ENCODE data around the gene OR13G1.
"Not testable (repeated sequence)": the region's sequence is repeated elsewhere in the genome, so short reads cannot be mapped to it uniquely, and the experiment has no call there.

OR13G1 gene

GRCh38 chr1:247679639-247680038 lies at the start of gene OR13G1:
OR13G1 (minus strand) TSS chr1:247679739; CDS start chr1:247673041, 6,698 bp downstream.
- no peak for DNase-seq

GRCh38 chr1:247721222-247721621 lies 41.7 kb upstream of the OR13G1 start:
- no peak for DNase-seq

GRCh38 chr1:247716546-247716945 lies 37.0 kb upstream of the OR13G1 start, which contains the start of gene OR6F1:
OR6F1 (minus strand) TSS chr1:247716646; CDS start chr1:247712755, 3,891 bp downstream.
- DNase-seq, result no peak

GRCh38 chr1:247713753-247714152 lies 34.2 kb upstream of the OR13G1 start:
- no peak for DNase-seq

- not testable (repeated sequence) for DNase-seq
Observed at GRCh38 chr1:247710681-247711080, 31.1 kb upstream of the OR13G1 start.

GRCh38 chr1:247701338-247701737 lies 21.8 kb upstream of the OR13G1 start:
- no peak for DNase-seq

- peak; percentile 90 for DNase-seq
Observed at GRCh38 chr1:247681288-247681897, 1.9 kb upstream of the OR13G1 start.

GRCh38 chr1:247680171-247680570 lies 632 bp upstream of the OR13G1 start:
- no peak for DNase-seq

GRCh38 chr1:247669225-247669624 lies 10.3 kb downstream of the OR13G1 start:
- no peak for DNase-seq

GRCh38 chr1:247656221-247656875 lies 23.2 kb downstream of the OR13G1 start:
- DNase-seq, result no peak

- peak; percentile 20 for DNase-seq
Observed at GRCh38 chr1:247653040-247653439, 26.5 kb downstream of the OR13G1 start.

GRCh38 chr1:247647864-247648263 lies 31.7 kb downstream of the OR13G1 start:
- DNase-seq, result peak; percentile 30

GRCh38 chr1:247646867-247647266 lies 32.7 kb downstream of the OR13G1 start:
- DNase-seq, result no peak

GRCh38 chr1:247642742-247643141 lies 36.8 kb downstream of the OR13G1 start:
- no peak for DNase-seq

GRCh38 chr1:247639381-247639981 lies 40.1 kb downstream of the OR13G1 start:
- peak; percentile 95 for DNase-seq

- peak; percentile 43 for DNase-seq
Observed at GRCh38 chr1:247638781-247639180, 40.8 kb downstream of the OR13G1 start.

GRCh38 chr1:247638011-247638410 lies 41.5 kb downstream of the OR13G1 start:
- no peak for DNase-seq

- DNase-seq, result no peak
Observed at GRCh38 chr1:247627951-247628350, 51.6 kb downstream of the OR13G1 start.

Data from DMS53 (cell line).